Effector CD8-positive, alpha-beta T cell (primary cell): ENCODE measurements around the gene CAMSAP1.

Source experiments
- DNase-seq: peaks from one replicate; lab custom pipeline; 2025; lab: John Stamatoyannopoulos, UW

The CAMSAP1 gene

GRCh38 chr9:135840107-135840506 lies 67.2 kb downstream of the CAMSAP1 start:
- no peak for DNase-seq

GRCh38 chr9:135839516-135839915 lies 67.8 kb downstream of the CAMSAP1 start:
- DNase-seq: no peak

GRCh38 chr9:135835131-135835530 lies 72.2 kb downstream of the CAMSAP1 start:
- no peak for DNase-seq

GRCh38 chr9:135833864-135834263 lies 73.5 kb downstream of the CAMSAP1 start:
- no peak for DNase-seq

- DNase-seq: no peak
Measured at GRCh38 chr9:135830496-135830895, 76.8 kb downstream of the CAMSAP1 start.

GRCh38 chr9:135828656-135829055 lies 78.7 kb downstream of the CAMSAP1 start:
- no peak for DNase-seq

- DNase-seq: no peak
Measured at GRCh38 chr9:135827866-135828580, 79.3 kb downstream of the CAMSAP1 start.

GRCh38 chr9:135827301-135827700 lies 80.0 kb downstream of the CAMSAP1 start:
- DNase-seq: no peak

- DNase-seq: no peak
Measured at GRCh38 chr9:135826188-135826545, 81.2 kb downstream of the CAMSAP1 start.

GRCh38 chr9:135825435-135826187 lies 81.7 kb downstream of the CAMSAP1 start:
- no peak for DNase-seq

GRCh38 chr9:135823036-135823435 lies 84.3 kb downstream of the CAMSAP1 start:
- DNase-seq: no peak

GRCh38 chr9:135822374-135822755 lies 85.0 kb downstream of the CAMSAP1 start:
- no peak for DNase-seq

GRCh38 chr9:135821733-135822373 lies 85.5 kb downstream of the CAMSAP1 start:
- DNase-seq: no peak

- no peak for DNase-seq
Measured at GRCh38 chr9:135821116-135821515, 86.2 kb downstream of the CAMSAP1 start.

- no peak for DNase-seq
Measured at GRCh38 chr9:135820661-135821060, 86.7 kb downstream of the CAMSAP1 start.

- no peak for DNase-seq
Measured at GRCh38 chr9:135819905-135820304, 87.4 kb downstream of the CAMSAP1 start.

GRCh38 chr9:135818718-135819475 lies 88.4 kb downstream of the CAMSAP1 start:
- DNase-seq: no peak

- no peak for DNase-seq
Measured at GRCh38 chr9:135817951-135818717, 89.2 kb downstream of the CAMSAP1 start.

GRCh38 chr9:135816651-135816970 lies 90.7 kb downstream of the CAMSAP1 start:
- DNase-seq: no peak

- DNase-seq: no peak
Measured at GRCh38 chr9:135815830-135816650, 91.3 kb downstream of the CAMSAP1 start.

- DNase-seq: no peak
Measured at GRCh38 chr9:135815413-135815812, 91.9 kb downstream of the CAMSAP1 start.
